Erythroblast (primary cell): ENCODE data around the gene IL6.

ENCODE experiments used
- DNase-seq, 2 experiments: peaks; one replicate each; lab custom pipeline; 2025; lab: John Stamatoyannopoulos, UW
- GATA1 ChIP-seq: IDR thresholded peaks from 2 replicates; pipeline ENCODE4 v1.6.1; 2011; ENCODE audit warnings: low read depth, mild to moderate bottlenecking, control low read depth, low read length, moderate library complexity
- POLR2A ChIP-seq: IDR thresholded peaks from 2 replicates; pipeline ENCODE4 v1.6.1; 2011; ENCODE audit warnings: mild to moderate bottlenecking, low read length

IL6 gene

GRCh38 chr7:22712999-22713398 lies 14.0 kb upstream of the IL6 start:
- no peak for DNase-seq
- TF ChIP-seq POLR2A = no peak
- TF ChIP-seq GATA1 = no peak

DNA sequence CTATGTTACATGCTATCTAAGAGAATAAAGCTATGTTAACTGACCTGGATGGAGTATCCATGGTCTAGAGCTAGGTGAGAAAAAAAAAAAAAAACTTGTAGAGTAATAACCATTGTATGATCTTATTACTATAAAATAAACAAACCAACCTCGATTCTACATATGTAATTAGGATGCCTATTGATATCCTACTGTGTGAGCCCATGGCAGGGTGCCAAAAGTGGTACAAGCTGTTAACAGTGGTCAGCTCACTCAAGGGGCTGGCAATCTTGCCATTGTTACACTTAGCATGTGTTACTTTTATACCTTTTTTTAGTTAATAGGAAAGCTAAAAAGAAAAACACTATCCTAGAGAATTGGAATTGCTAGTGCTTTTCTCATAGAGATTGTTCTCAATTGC lies 13.5 kb upstream of the IL6 start:
- DNase-seq = no peak
- TF ChIP-seq POLR2A (no peak), GATA1 (no peak)

DNA sequence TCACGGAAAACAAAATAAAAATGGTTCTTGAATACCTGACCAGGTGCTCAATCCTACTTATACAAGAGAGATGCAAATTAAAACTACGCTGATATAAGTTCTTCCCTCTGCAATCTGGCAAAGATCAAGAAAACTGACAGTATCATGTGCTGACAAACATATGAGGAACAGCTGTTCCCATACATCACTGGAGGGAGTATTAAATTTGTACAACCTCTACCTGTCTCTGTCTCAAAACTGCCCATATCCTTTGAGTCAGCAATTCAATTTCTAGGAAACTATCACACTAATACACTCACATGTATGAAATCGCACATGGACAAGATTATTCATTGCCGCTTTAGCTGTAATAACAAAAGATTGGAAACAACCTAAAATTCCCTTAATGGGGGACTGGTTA lies 11.0 kb upstream of the IL6 start:
- DNase-seq = no peak
- TF ChIP-seq GATA1 (no peak), POLR2A (no peak)

DNA sequence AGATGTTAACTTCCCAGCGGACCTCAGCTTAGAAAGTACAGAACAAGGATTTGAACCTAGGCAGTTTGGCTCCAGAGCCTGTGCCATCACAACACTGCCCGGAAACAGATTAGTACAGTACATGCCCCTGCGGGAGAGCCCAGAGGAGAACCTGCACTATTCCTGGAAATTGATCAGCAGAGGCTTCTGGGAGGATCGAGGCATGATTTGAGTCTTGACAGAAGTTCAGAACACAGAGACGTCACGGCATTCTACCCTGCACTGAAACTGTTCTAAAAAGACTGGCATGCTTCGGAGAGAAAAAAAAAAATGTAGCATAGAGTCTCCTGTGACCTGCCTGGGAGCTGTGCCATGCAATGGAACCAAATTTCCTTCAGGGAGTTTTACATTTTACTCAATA lies 9.2 kb upstream of the IL6 start:
- TF ChIP-seq POLR2A (no peak), GATA1 (no peak)
- DNase-seq = no peak

DNA sequence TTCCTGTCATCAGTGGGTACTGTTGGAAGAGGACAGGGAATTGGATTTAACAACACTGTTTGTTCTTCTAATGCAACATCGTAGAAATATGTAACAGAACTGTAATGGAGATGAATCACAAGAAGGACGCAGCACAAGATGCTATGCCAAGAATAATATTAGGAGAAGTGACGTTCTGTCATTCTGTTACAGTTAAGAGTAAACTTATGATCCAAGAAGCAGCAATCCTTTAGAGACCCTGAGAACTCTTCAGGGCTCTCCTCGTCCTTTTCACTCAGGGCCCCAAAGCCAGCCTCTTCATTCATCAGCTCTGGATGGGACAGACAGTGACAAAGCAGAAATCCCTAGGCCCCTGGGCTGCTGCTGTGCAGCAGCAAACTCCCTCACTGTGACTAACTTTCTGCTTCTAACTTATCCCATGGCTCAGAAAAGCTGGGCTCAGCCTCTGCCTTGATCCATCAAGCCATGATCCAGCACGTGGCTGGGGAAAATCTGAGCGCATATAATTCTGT lies 8.7 kb upstream of the IL6 start:
- TF ChIP-seq POLR2A (no peak), GATA1 (no peak)
- no peak for DNase-seq

DNA sequence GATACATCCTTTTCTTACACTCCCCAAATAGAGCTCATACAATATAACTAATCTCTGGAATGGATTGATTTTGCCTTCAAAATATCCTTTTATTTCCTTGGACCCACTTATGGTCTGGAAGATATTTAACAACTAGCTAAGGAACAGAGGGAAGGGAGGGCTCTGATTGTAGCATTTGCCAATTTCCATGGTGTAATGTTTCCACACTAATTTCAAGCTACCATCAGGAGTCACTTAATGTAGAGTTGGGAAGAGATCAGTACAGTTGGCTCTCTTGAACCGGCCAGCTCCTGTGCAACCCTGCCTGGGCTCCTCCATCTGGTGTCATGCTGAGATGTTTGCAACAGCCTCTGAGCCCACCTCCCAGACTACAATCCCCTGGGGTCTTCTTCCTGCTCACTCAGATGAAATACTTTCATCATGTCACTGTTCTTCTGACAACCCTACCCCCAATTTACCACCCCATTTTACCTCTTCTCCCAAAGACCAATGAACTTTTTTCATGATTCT lies 8.0 kb upstream of the IL6 start:
- DNase-seq = no peak

DNA sequence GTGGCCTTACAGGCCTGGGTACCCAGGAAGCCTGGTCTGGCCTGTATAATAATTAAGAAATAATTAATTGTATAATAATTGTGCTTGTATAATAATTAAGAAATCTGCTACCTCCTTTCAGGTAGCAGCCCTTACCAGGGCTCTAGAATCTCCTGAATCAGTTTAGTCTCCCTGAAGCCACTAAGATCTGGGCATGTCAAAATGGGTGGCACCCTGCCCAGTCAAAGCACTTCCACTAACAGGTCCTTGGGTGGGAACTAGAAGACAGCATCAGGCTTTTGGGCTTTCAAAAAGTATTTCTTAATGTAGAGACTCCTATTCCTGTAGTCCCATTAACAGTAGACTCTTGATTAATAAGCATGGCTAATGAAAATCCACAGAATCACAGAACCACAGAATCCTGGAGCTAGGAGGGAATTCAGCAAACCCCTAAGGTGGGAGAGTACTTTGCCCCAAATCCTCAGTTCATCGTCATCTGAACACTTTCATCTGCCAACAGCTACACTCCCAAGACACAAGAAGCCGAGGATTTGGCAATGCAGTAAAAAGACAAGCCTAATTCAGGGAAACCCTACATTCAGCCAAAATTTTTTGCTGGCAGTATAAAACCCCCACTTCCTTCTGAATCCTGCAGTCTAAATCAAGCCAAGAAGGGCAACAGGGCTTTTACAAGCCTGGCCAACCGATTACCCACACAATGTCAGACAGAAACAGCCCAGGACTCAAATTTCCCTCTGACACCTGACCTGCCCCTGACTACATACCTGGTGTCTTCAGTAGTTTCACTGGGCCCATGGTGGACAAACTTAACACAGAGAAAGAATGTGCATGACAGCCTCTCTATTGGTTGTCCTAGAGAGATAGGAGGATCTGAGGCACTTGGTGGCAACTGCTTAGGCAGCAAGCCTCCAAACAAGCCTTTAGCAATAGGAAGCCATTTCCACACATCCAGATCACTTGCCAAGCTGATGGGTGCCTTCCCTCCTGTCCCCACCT lies 5.9 kb upstream of the IL6 start:
- TF ChIP-seq POLR2A (no peak), GATA1 (no peak)
- no peak for DNase-seq

More for the DNA sequence above, 8.0 kb upstream of the IL6 start:
- TF ChIP-seq GATA1 = no peak
- TF ChIP-seq POLR2A = no peak

GRCh38 chr7:22722536-22723180 lies 4.3 kb upstream of the IL6 start:
- no peak for DNase-seq
- TF ChIP-seq GATA1 (no peak), POLR2A (no peak)

DNA sequence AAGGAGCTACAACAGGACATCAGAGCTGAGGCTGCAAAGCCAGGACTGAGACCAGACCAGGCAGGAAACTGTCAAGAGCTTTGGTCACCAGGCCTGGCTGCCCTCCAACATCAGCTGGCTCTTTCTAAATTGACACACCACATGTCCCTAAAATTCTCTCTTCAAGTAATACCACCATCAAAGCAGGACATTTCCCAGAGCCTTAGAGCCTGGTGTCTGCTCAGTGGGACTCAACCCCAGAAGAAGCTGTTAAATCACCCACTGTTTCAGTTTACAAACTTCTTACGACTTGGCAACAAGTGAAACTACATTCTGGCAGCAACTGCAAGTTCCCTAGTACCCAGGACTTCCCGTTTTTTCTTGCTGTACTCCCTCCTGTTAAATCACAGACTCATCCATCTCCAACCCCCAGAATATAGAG lies 3.8 kb upstream of the IL6 start:
- TF ChIP-seq GATA1 (no peak), POLR2A (no peak)

DNA sequence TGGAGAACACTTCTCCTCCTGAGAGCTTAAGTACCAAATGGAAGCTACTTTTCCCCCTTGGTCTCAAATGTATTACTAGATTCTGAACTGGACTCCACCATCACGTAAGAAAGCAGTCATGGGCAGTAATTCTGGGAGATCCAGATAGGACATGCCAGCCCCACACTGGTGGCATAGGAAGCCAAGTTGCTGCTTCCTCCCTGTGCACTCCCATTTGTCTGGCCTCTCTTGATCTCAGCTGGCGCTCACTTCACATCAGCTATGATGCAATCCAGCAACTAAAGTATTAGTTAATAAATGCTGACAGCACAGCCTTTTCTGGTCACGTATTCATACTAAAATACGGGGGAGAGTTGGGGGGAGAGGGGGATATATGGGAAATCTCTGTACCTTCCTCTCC lies 3.4 kb upstream of the IL6 start:
- TF ChIP-seq POLR2A (no peak), GATA1 (no peak)
- no peak for DNase-seq

More for the DNA sequence above, 3.8 kb upstream of the IL6 start:
- DNase-seq = no peak

DNA sequence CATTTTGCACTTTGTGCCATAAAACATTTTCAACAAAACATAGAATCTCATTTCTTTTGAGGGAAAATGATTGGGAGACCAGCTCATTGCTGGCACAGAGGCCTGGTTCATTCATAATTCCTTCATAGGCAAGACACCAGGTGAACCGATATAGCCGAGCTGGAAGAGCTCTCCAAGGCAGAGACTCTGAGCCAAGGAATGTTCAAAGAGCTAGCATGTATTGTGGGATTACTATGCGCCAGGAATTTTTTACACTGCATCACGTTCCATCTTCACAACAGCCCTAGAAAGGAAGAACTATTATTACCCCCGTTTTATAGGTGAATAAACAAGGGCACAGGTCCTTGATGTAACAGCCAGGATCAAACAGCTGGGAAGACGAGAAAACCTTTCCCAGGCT lies 2.1 kb upstream of the IL6 start:
- TF ChIP-seq GATA1 (no peak), POLR2A (no peak)
- no peak for DNase-seq

DNA sequence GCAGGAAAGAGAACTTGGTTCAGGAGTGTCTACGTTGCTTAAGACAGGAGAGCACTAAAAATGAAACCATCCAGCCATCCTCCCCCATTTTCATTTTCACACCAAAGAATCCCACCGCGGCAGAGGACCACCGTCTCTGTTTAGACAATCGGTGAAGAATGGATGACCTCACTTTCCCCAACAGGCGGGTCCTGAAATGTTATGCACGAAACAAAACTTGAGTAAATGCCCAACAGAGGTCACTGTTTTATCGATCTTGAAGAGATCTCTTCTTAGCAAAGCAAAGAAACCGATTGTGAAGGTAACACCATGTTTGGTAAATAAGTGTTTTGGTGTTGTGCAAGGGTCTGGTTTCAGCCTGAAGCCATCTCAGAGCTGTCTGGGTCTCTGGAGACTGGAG lies 1.4 kb upstream of the IL6 start:
- peak; percentile 4 to 14 for DNase-seq
- TF ChIP-seq GATA1 (no peak), POLR2A (no peak)

DNA sequence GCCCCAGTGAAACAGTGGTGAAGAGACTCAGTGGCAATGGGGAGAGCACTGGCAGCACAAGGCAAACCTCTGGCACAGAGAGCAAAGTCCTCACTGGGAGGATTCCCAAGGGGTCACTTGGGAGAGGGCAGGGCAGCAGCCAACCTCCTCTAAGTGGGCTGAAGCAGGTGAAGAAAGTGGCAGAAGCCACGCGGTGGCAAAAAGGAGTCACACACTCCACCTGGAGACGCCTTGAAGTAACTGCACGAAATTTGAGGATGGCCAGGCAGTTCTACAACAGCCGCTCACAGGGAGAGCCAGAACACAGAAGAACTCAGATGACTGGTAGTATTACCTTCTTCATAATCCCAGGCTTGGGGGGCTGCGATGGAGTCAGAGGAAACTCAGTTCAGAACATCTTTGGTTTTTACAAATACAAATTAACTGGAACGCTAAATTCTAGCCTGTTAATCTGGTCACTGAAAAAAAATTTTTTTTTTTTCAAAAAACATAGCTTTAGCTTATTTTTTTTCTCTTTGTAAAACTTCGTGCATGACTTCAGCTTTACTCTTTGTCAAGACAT lies 574 bp upstream of the IL6 start:
- TF ChIP-seq GATA1 (no peak), POLR2A (no peak)
- DNase-seq = peak; percentile 25 to 32

- TF ChIP-seq GATA1 = no peak
- TF ChIP-seq POLR2A = no peak
- DNase-seq = no peak
These were observed 675 bp downstream of the IL6 start for GRCh38 chr7:22727714-22728035.
